Colonic mucosa (tissue), 4 donors: ENCODE measurements around the gene CSNK1E. TPM values are rescaled to one million over a fixed set of nuclear protein-coding genes. Genes with fewer than 3 reads are reported as not detected.

ENCODE experiments used
- DNase-seq: peaks from one replicate; pipeline ENCODE4 v3.0.0-alpha.2; 2020
- H3K27ac ChIP-seq: fragments of 200-600 bp; one replicate; pipeline ENCODE4 v1.8.0; 2021
- H3K27me3 ChIP-seq: fragments of 200-600 bp; one replicate; pipeline ENCODE4 v1.8.0; 2021
- H3K36me3 ChIP-seq: fragments of 200-600 bp; one replicate; pipeline ENCODE4 v1.8.0; 2021
- H3K4me1 ChIP-seq: fragments of 200-600 bp; one replicate; pipeline ENCODE4 v1.8.0; 2021; ENCODE audit warnings: mild to moderate bottlenecking
- H3K4me3 ChIP-seq: fragments of 200-600 bp; one replicate; pipeline ENCODE4 v1.8.0; 2021
- H3K9ac ChIP-seq, 2 donors: one replicate each; pipeline ENCODE4 v1.7.0; 2013; ENCODE audit warnings: control low read depth in 2 of 2, low read depth in 2 of 2, low read length in 2 of 2
- H3K9me3 ChIP-seq: fragments of 200-600 bp; one replicate; pipeline ENCODE4 v1.8.0; 2021
- CTCF ChIP-seq: fragments of 200-600 bp; IDR thresholded peaks from one replicate; pipeline ENCODE4 v1.8.0; 2022; ENCODE audit warnings: antibody characterized with exemption, mild to moderate bottlenecking
- intact Hi-C: fragments of 100-400 bp; cut with DNase I; formaldehyde crosslinking; loops from one replicate; pipeline ENCODE4 v1.14.1; 2022
- total RNA-seq, 2 donors: library from RNA; stranded (reverse); fragmentation: NEBNext Ultra II Directional in 1 of 2; extraction: Animal tissue kit (Norgen Biotek cat#: 25700) in 1 of 2; gene quantifications; one replicate each; pipeline ENCODE4 v1.2.1, GENCODE V29; 2021
- donor health status: healthy.
- donor health status: DM: no; HTN: no; CAD: no.
- donor health status: DM: no; HTN: no; CAD: no.

CSNK1E gene
- total RNA-seq, 2 donors from 2014 or later: 97.0 to 97.2 TPM

GRCh38 chr22:38262051-38262795 is 55.0 kb downstream of the CSNK1E start:
- Histone ChIP-seq H3K36me3 (no peaks in the 10 kb centered on the region), H3K4me1 (peaks cover 3% of the 10 kb centered on the region), H3K4me3 (no peak overlapping the region), H3K9me3 (no peaks in the 10 kb centered on the region), H3K27ac (peak overlapping the region; percentile 28), H3K9ac (peak overlapping the region in 1 of 2 donors; percentile 29), H3K27me3 (no peaks in the 10 kb centered on the region)
- TF ChIP-seq CTCF: peak; percentile 72
- intact Hi-C loops: loop anchor here (5.0 kb wide), 1 partner anchor 90 kb away; no protein-coding TSS in a partner anchor
- peak; percentile 74 for DNase-seq

- DNase-seq: no peak
These were observed 56.2 kb downstream of the CSNK1E start for GRCh38 chr22:38260761-38261681.

GRCh38 chr22:38259370-38259769 is 57.9 kb downstream of the CSNK1E start:
- DNase-seq: no peak
- TF ChIP-seq CTCF: no peak
- H3K36me3 ChIP-seq: no peaks in the 10 kb centered on the region
- H3K27me3 ChIP-seq: no peaks in the 10 kb centered on the region
- H3K27ac ChIP-seq: peak overlapping the region; percentile 63
- no peaks in the 10 kb centered on the region for H3K9me3 ChIP-seq
- no peak overlapping the region for H3K4me3 ChIP-seq
- no peak overlapping the region for H3K9ac ChIP-seq
- intact Hi-C loops: no loop called here
- no peaks in the 10 kb centered on the region for H3K4me1 ChIP-seq

More at GRCh38 chr22:38260761-38261681, 56.2 kb downstream of the CSNK1E start:
- no peak for TF ChIP-seq CTCF
- Histone ChIP-seq H3K9me3 (no peaks in the 10 kb centered on the region), H3K27ac (peak overlapping the region; percentile 37), H3K4me3 (no peak overlapping the region), H3K4me1 (no peaks in the 10 kb centered on the region), H3K9ac (peak overlapping the region; percentile 33 to 58), H3K36me3 (no peaks in the 10 kb centered on the region), H3K27me3 (no peaks in the 10 kb centered on the region)
- intact Hi-C loops: loop anchor here (5.0 kb wide), 1 partner anchor 91 kb away; no protein-coding TSS in a partner anchor

- no peak for DNase-seq
These were observed 58.3 kb downstream of the CSNK1E start for GRCh38 chr22:38258895-38259294.

More at GRCh38 chr22:38258895-38259294, 58.3 kb downstream of the CSNK1E start:
- Histone ChIP-seq H3K27me3 (no peaks in the 10 kb centered on the region), H3K36me3 (no peaks in the 10 kb centered on the region), H3K9ac (no peak overlapping the region), H3K27ac (peak overlapping the region; percentile 63), H3K4me1 (no peaks in the 10 kb centered on the region), H3K9me3 (no peaks in the 10 kb centered on the region), H3K4me3 (no peak overlapping the region)
- no peak for TF ChIP-seq CTCF
- intact Hi-C loops: no loop called here
